Endodermal cell (in vitro differentiated cells): Measurements from ENCODE around the gene JAZF1. TPM values are rescaled to one million over a fixed set of nuclear protein-coding genes. Genes with fewer than 3 reads are reported as not detected.

ENCODE experiments used
- DNase-seq: peaks from one replicate; pipeline ENCODE4 v3.0.0-alpha.2; 2017
- H3K27ac ChIP-seq: 2 replicates; pipeline ENCODE4 v1.5.1; 2013; ENCODE audit warnings: mild to moderate bottlenecking, low read depth, low read length, moderate library complexity
- H3K27me3 ChIP-seq: 2 replicates; pipeline ENCODE4 v1.6.1; 2013; ENCODE audit warnings: mild to moderate bottlenecking, low read length, moderate library complexity; ENCODE audit not compliant: insufficient read depth, control insufficient read depth, poor library complexity, severe bottlenecking
- H3K36me3 ChIP-seq: 2 replicates; pipeline ENCODE4 v1.7.0; 2013; ENCODE audit warnings: mild to moderate bottlenecking, low read length, moderate library complexity; ENCODE audit not compliant: control insufficient read depth, insufficient read depth
- H3K4me1 ChIP-seq: one replicate; pipeline ENCODE4 v1.7.0; 2013; ENCODE audit warnings: low read length; ENCODE audit not compliant: control insufficient read depth, insufficient read depth
- H3K4me3 ChIP-seq: 2 replicates; pipeline ENCODE4 v1.5.1; 2013; ENCODE audit warnings: mild to moderate bottlenecking, low read length, moderate library complexity
- H3K9ac ChIP-seq: 2 replicates; pipeline ENCODE4 v1.6.1; 2013; ENCODE audit warnings: mild to moderate bottlenecking, low read length, moderate library complexity; ENCODE audit not compliant: poor library complexity, severe bottlenecking; ENCODE audit errors: extremely low read depth
- H3K9me3 ChIP-seq: 2 replicates; pipeline ENCODE4 v1.6.1; 2013; ENCODE audit warnings: mild to moderate bottlenecking, low read length, moderate library complexity; ENCODE audit not compliant: control insufficient read depth
- H3K27ac Mint-ChIP-seq: 2 replicates; pipeline ENCODE4 v1.8.0; 2020; ENCODE audit warnings: mixed read lengths
- H3K27me3 Mint-ChIP-seq: 2 replicates; pipeline ENCODE4 v1.8.0; 2021; ENCODE audit warnings: mild to moderate bottlenecking, mixed read lengths; ENCODE audit not compliant: insufficient read depth
- H3K36me3 Mint-ChIP-seq: 2 replicates; pipeline ENCODE4 v1.8.0; 2020; ENCODE audit warnings: low read depth, mixed read lengths
- H3K4me1 Mint-ChIP-seq: 2 replicates; pipeline ENCODE4 v1.8.0; 2020; ENCODE audit warnings: mixed read lengths
- H3K4me3 Mint-ChIP-seq: 2 replicates; pipeline ENCODE4 v1.8.0; 2020; ENCODE audit warnings: mild to moderate bottlenecking, moderate library complexity, mixed read lengths
- H3K9me3 Mint-ChIP-seq: 2 replicates; pipeline ENCODE4 v1.8.0; 2020; ENCODE audit warnings: mild to moderate bottlenecking, mixed read lengths
- CTCF ChIP-seq: fragments of 200-600 bp; sonication (generic); conservative IDR thresholded peaks from 2 replicates; pipeline ENCODE4 v1.5.0; 2021; ENCODE audit warnings: antibody characterized with exemption, mild to moderate bottlenecking
- WGBS, 2 experiments: methylation state at CpG; one replicate each; pipeline versions ENCODE4 v1.1.5 to v1.1.7; 2013; ENCODE audit warnings: missing lambda C conversion rate in 2 of 2, mixed read lengths in 1 of 2; ENCODE audit not compliant: insufficient coverage in 1 of 2, insufficient read length in 1 of 2; 5-methylcytosine and 5-hydroxymethylcytosine counted together
- total RNA-seq, 2 donors: library from RNA; stranded (reverse); fragmentation: NEBNext Ultra II Directional in 1 of 2; extraction: Animal tissue kit (Norgen Biotek cat#: 25700) in 1 of 2; gene quantifications; 2 replicates in 1 of 2; 3 replicates in 1 of 2; pipeline ENCODE4 v1.2.1, GENCODE V29; 2021

Gene JAZF1
- total RNA-seq, 2 donors from 2014 or later = 18.3 to 33.6 TPM

GRCh38 chr7:28048694-28049093 lies 131.9 kb downstream of the JAZF1 start:
- Mint-ChIP-seq H3K4me3 (no peak overlapping the region), H3K27me3 (no peaks in the 10 kb centered on the region), H3K27ac (no peak overlapping the region), H3K4me1 (no peaks in the 10 kb centered on the region), H3K9me3 (no peaks in the 10 kb centered on the region), H3K36me3 (peaks cover 3% of the 10 kb centered on the region)
- H3K36me3 ChIP-seq = no peaks in the 10 kb centered on the region
- no peak overlapping the region for H3K4me3 ChIP-seq
- H3K27me3 ChIP-seq = no peaks in the 10 kb centered on the region
- no peaks in the 10 kb centered on the region for H3K4me1 ChIP-seq
- no peak for TF ChIP-seq CTCF
- DNase-seq = no peak
- WGBS, 2 experiments = 81% methylated on average over 2 of the region's 2 CpGs; no CpG with 5 or more reads in 1 of the 2 experiments
- no peak overlapping the region for H3K9ac ChIP-seq
- H3K9me3 ChIP-seq = no peaks in the 10 kb centered on the region
- no peak overlapping the region for H3K27ac ChIP-seq

GRCh38 chr7:28046035-28046434 lies 134.6 kb downstream of the JAZF1 start:
- 87 to 100% methylated on average over 2 of the region's 2 CpGs for WGBS, 2 experiments
- no peak overlapping the region for H3K27ac ChIP-seq

GRCh38 chr7:28045592-28045991 lies 135.0 kb downstream of the JAZF1 start:
- Mint-ChIP-seq H3K27me3 (no peaks in the 10 kb centered on the region), H3K4me3 (no peak overlapping the region), H3K9me3 (no peaks in the 10 kb centered on the region), H3K4me1 (no peaks in the 10 kb centered on the region), H3K27ac (peak overlapping the region; percentile 27), H3K36me3 (peaks cover 2% of the 10 kb centered on the region)
- Histone ChIP-seq H3K9ac (no peak overlapping the region), H3K4me1 (no peaks in the 10 kb centered on the region), H3K36me3 (no peaks in the 10 kb centered on the region), H3K4me3 (no peak overlapping the region), H3K27ac (no peak overlapping the region), H3K27me3 (no peaks in the 10 kb centered on the region), H3K9me3 (no peaks in the 10 kb centered on the region)
- 87 to 89% methylated on average over 4 of the region's 4 CpGs for WGBS, 2 experiments
- DNase-seq = no peak
- no peak for TF ChIP-seq CTCF

More at GRCh38 chr7:28046035-28046434, 134.6 kb downstream of the JAZF1 start:
- DNase-seq = no peak
- no peaks in the 10 kb centered on the region for H3K9me3 ChIP-seq
- no peaks in the 10 kb centered on the region for H3K4me1 ChIP-seq
- H3K27me3 Mint-ChIP-seq = no peaks in the 10 kb centered on the region
- no peak overlapping the region for H3K4me3 Mint-ChIP-seq
- no peak overlapping the region for H3K27ac Mint-ChIP-seq
- no peak for TF ChIP-seq CTCF
- no peaks in the 10 kb centered on the region for H3K36me3 ChIP-seq
- H3K4me3 ChIP-seq = no peak overlapping the region
- no peak overlapping the region for H3K9ac ChIP-seq
- no peaks in the 10 kb centered on the region for H3K27me3 ChIP-seq
- H3K36me3 Mint-ChIP-seq = peaks cover 2% of the 10 kb centered on the region
- H3K4me1 Mint-ChIP-seq = no peaks in the 10 kb centered on the region
- no peaks in the 10 kb centered on the region for H3K9me3 Mint-ChIP-seq
